ENCODE data around the gene EYA4.

Gene EYA4

DNA sequence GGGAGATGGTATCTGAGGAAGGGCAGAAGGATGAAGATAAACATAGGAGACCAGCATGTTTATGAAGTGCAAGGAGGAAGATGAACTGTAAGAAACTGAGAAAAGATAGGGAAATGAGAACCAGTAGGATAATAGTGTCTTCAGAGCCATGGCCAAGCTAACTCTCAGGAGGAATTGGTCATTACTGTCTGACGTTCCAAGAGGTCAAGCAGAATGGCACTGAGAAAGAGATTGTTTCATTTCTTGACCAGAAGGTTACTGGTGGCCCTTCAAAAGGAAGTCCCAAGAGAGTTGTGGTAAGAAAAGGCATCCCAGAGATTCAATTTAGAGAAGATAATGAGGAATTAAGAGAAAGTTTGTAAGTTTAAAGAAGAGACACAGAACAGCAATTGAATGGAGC is 47.5 kb downstream of the EYA4 start:
- no peak for DNase-seq (ENCODE audit: low read depth, low spot score)

DNA sequence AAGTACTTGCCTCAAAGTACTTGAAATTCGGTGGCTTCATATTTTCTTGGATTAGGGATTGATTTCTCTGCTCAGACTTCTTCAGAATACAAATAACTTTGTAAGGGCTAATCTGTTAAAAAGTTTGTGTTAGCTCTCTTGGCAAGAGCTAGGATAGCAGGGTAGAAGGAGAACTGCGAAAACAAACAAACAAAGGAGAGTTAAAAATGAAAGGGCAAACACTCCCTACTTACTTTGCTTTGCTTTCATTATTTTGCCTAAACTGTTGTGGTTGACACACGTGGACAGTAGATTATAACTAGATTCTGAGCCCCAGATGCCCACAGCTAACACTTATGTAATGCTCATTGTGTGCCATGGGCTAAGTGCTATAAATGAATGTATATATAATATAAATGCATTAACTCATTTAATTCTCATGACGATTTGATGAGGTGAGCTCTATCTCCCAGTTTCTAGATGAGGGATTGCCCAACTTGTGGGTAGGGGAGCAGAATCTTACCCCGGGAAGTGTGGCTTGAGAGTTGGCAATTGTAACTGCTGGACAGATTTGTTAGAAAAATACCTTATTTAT is 48.7 kb downstream of the EYA4 start:
- no peak for DNase-seq (ENCODE audit: low read depth, low spot score)

DNA sequence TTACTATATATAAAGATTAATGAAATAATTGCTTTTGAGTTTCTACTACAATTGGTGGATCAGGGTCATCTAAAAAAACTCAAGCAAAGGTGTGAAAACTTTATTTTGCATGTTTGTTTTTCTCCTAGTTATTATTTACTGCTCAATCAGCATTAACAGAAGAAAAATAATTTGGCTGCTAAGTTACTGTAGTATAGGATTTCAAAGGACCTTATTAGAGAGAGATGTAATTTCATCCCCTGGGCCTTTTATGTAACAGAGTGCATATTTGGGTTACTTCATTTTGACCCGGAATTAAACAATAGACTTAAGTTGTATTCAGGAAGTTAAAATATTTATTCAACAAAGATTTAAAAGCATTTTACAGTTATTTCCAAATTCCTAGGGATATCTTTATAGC is 49.8 kb downstream of the EYA4 start:
- no peak for DNase-seq (ENCODE audit: low read depth, low spot score)

DNA sequence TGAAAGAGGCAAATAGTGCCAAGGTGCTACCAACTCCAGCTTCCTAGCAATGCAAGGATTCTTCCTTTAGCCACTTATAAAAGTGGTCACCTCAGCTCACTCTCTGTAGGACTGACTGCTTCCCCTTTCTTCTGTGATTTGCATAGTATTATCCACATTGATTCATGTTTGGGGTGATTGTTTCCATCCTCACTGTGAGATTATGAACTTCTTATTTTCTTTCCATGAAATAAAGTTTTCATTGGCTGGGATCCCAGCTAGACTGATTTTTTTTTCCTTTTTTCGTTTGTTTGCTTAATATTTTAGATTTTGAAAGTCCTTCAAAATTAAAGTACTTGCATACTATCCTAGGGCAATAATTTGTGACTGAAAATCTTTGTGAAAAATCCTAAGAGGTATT is 50.5 kb downstream of the EYA4 start:
- DNase-seq (ENCODE audit: low read depth, low spot score) = peak; percentile 31

DNA sequence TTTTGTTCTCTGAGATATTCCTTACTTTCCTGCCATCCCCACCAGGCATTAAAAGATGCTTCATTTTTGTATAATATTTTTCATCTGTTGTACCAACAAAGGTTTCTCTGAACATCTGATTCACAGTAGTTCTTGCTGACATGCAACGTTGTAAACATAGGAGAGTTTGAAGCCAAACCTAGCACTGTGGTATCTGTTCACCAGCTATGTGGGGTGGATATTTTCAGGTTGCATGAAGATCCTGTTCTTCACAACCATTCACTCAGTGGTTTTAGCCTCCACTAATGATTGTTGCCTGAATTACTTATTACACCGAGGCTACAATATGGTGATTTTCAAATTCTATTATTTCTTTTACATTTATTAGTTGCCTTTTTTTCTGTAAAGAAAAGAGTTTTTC is 56.5 kb downstream of the EYA4 start:
- DNase-seq (ENCODE audit: low read depth, low spot score) = no peak

DNA sequence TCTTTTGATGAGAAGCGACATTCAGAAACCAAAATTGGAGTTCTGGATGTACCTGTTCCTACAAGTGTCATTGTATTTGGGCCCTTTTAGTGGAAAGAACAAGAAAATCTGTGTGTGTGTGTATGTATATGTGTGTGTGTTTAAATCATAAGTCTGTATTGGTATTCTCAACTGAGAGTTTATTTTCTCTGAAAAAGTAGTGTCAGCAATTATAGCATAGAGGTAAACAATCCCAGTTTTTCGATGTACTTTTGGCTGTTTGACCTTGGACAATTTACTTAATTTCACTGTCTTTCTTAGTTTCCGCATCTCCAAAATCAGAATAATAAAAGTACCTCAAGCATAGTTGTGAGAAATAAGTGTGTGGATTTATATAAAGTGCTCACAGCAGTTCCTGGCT is 57.2 kb downstream of the EYA4 start:
- DNase-seq (ENCODE audit: low read depth, low spot score) = no peak

DNA sequence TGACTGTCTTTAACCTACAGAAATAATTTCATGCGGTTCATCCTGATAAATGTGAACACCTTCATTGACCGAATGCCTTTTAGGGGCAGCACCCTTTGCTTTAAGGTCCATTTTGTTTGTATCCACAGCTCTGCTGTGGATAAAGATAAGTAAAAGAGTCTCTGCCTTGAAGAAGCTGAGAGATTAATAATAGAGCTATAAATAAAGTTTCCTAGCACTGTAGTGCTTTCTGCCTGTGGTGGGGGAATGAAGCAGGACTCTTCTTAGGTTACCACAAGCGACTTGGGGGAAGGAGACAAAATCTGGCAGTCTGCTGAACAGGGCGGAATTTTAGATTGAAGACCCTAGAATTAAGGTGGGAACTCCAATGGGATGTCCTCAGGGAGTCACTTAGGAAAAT is 57.6 kb downstream of the EYA4 start:
- no peak for DNase-seq (ENCODE audit: low read depth, low spot score)

DNA sequence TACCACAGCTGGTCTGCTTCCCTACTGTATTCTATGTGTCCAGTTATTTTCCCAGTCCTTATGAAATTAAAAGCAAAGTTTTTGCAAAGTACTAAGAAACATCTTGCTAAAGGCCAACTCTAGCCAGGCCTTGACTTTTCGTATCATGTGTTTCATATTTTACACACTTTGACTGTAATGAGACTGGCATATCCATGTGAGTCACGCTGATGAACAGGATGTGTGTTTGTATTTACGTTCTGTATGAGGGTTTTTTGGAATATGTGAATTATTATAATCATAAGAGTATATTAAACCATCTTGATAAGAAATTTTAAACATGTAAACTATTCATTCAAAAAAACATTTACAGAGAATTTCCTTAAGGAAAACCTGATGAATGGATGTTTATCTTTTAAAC is 59.7 kb downstream of the EYA4 start:
- DNase-seq (ENCODE audit: low read depth, low spot score) = no peak

DNA sequence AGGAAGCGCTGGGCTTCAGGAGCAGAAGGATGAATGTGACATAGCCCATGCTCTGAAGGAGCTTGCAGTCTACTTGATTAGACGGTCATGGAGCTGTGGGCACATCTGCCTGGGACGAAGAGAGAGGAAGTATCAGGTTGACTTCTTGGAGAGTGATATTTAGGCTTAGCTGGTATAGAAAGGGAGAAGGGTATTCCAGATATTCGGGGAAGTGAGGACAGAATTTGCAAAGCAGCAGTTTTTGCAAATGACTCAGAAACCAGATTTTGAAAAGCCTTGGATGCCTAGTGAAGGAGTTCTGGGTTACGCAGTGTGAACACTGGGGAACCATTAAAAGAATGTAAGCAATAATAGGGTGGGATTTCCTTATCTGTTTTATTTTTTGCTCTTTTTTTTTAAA is 60.7 kb downstream of the EYA4 start:
- DNase-seq (ENCODE audit: low read depth, low spot score) = no peak

DNA sequence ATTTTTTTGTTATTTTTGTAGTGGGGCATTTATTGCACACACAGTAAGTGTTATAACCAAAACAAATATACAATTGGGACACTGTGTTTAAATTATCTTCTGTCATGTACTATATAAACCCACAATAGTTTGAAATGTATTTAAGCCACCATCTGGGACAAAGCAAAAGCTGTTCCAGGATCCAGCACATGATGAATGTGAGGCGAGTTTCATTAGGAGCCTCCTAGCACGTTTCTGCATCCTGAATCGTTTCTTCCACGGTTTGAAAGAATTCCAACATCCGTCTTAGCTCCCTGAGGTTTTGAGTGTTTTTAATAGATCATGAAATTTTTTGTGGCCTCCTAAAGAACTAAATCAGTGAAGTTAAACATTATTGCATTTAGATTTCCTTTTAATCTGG is 65.8 kb downstream of the EYA4 start:
- no peak for DNase-seq (ENCODE audit: low read depth, low spot score)

DNA sequence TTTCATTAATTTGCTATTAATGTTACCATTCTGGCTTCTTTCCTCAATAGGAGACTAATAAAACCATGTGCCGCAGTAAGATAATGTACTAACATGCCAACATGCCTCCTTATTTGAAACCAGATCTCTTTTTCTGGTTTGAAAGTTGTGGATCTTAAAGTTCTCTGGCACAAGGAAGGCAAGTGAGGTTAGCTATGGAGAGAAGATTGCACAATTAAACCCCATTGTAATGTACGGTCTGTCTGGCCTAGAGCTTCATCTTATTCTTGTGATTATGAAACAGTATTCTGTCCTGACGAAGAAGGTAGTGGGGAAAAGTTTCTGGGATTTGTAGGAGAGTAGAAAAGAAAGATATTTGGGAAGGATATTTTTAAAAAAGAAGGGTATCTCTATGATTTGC is 68.4 kb downstream of the EYA4 start:
- no peak for DNase-seq (ENCODE audit: low read depth, low spot score)

DNA sequence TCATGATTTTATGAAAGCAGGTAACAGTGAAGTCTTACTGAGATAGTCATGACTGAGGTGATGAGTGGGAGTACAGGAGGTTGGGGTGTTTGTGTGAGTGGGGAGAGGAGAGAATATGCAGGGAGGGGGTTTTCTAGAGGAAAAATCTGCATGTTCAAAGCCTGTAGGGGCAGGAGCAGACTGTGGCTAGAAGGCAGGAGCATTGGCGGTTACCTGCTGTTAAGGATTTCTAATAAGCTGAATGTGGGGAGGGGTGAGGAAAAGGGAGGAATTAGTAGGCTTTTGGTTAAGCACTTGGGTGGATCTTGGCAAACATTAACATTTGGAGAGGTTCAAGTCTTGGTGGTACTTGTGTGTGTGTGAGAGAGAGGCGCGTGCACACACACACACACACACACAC is 70.8 kb downstream of the EYA4 start:
- no peak for DNase-seq (ENCODE audit: low read depth, low spot score)

DNA sequence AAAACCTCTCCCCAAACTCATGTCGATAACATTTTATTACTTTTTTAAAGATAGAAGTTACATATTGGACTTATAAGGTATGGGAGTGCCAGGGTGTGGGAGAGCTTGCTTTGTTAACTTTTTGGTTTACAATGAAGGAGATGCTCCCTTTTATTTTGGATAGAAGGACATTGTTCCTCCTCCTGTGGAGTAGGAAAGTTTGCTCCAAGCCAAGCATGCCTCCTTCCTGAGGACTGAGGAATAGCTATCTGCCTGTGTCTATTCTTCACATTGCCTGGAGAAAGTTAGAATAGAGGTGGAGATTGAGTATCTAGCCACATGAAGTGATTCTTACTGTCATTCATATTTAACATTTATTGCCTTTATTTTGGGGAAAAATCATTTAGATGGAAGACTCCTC is 71.9 kb downstream of the EYA4 start:
- DNase-seq (ENCODE audit: low read depth, low spot score) = no peak

DNA sequence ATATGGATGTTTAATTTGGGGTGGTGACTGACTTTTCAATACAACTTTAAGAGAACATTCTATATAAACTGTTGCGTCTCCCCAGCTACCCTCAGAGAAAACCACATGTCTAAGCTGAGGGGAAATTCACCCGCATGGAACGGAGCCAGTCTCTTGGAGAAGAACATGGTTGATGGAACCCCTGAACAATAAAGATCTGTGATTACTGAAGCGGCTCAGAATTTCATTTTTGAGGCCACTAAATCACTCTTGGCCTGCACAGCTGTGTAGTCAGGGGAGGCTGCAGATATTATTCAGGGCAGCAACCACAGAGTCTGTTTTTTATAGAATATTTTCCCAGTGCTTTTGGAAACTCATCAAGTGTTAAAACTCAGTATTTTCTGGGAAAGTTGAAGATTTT is 73.8 kb downstream of the EYA4 start:
- no peak for DNase-seq (ENCODE audit: low read depth, low spot score)

DNA sequence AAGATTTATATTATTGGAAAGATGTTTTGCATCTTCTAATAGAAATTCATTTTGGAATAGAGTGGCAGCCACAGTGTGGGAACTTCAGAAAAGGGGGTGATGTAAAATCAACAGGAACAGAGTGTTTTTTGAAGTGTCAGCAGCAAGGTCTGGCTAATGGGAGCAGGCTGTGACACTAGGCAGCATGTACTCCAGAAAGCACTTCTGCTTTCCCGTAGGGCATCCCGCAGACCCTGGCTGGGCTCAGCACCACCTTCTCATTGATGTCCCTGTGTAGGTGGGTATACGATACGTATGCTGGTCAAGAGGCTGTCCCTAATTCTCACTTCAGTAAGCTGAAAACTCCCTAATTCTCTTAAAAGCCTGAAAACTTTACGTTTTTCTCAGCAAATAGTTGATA is 74.7 kb downstream of the EYA4 start:
- no peak for DNase-seq (ENCODE audit: low read depth, low spot score)

DNA sequence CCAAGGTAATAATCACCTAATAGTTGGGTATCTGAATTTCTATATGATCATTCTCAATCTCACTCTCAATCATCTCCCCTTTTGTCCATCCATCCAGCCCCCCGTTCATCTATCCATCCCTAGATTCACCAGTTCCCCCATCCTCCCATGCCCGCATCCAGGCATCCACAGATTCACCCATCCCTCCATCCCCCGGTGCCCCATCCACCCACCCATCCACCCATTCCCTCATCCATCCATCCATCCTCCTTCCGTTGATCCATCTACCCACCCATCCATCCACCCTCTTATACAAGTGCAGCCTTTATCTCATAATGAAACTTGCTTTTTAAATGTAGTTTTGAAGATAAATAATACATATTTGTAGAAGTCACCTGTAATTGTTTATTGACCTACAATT is 76.5 kb downstream of the EYA4 start:
- DNase-seq (ENCODE audit: low read depth, low spot score) = no peak

DNA sequence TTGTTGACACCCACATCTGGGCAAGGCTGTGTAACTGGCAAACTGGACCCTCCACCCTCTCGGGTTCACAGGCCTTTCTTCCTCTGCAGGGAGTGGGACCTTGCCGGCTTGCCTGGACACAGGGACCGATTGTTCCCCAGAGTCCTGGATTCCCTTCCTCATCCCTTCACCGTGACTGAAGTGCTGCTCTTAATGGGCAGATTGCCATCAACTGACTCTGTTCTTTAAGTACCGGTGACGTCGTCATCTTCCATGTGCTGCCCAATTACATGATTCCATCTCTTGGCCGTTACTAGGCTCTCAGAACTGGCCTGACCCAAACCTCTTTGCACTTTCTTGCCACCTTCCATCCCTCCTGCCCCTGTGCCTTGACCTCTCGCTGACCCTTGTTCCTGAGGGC is 85.4 kb downstream of the EYA4 start:
- no peak for DNase-seq (ENCODE audit: low read depth, low spot score)

DNA sequence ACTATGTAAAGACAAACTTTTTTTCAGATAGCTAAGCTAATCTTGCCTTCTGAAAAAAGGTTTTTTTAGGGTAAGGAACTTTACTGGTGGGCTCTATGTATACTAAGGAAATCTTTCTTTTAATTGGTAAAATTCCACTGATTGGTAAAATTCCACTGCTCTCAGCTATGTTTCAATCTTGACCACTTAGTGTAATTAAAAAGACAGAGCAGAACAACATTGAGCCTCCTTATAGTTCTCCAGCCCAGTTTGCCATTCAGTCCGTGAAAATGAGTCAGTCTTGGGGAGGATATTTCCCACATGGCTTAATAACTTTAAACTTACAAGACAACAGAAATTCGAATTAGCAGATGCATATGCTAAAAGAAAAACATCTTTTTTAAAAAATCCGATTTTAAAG is 92.7 kb downstream of the EYA4 start:
- no peak for DNase-seq (ENCODE audit: low read depth, low spot score)

DNA sequence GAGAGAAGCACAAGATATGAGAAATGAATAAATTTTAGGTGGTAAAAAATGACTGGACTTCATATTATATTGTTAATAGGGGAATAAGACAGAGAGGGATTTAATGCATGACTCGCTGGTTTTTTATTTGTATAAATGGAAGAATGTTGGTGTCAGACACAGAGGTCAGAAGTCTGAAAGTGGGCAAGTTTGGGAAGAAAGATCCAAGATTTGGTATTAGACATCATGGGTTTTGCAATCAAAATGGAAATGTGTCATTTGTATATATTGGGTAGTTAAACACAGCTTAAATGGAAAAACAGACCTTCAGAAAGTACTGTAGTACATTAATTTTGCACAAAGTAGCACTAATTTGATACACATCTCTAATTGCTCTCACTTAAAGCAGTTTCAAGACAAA is 96.2 kb downstream of the EYA4 start:
- DNase-seq (ENCODE audit: low read depth, low spot score) = no peak

DNA sequence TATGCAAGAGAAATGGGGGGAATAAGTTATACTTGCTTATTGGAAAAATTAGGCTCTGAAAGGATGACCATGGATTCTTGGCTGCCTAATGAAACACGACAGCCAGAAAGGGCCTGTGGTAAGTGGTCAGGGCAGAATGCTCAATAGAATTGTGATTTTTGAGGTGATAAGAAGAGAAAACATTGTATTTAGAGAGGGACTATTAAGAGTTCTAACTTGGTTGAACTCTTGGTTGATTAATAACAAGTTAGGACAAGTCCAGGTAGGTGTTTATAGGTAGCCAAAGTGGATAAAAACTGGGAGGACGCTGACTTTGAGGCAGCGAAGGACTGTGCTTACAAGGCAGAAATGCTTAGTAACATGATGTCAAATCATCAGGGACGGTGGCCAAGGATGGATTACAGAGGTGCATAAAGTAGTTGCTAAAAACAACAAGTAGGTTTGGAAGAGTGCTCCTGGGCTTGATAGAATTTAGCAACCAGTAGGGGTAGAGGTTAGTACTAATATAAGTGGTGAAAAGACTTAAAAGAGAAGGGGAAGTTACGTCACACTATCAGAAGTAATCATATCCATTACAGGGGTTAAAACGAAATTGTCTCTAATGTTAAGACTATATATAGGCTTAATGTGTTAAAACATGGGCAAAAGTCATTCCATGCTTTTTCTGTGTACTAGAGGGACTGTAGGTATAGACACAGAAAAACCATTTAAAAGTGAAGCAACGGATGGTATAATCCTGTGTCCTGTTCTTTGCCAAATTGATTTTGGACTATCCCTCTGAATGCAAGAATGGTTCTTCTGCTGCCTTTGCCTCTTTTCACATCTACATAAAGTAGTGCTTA is 98.6 kb downstream of the EYA4 start:
- no peak for DNase-seq (ENCODE audit: low read depth, low spot score)

DNA sequence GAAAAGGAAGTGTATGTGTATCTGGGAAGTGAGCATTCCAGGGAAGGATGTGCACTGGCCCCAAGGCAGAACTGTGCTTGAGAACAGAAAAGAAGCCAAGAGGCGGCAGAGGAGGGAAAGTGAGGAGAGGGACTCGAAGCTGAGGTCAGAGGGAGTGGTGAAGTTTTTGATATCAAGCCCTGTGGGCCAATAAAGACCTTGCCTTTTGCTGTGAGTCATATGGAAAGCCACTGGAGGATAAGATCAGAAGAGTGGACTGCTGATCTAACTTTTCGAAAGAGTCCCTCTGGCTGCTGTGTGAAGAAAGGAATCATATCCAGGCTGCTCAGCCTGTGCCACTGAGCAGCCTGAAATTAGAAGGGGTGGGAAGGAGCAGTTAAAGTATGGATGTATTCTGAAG is 99.4 kb downstream of the EYA4 start:
- no peak for DNase-seq (ENCODE audit: low read depth, low spot score)

DNA sequence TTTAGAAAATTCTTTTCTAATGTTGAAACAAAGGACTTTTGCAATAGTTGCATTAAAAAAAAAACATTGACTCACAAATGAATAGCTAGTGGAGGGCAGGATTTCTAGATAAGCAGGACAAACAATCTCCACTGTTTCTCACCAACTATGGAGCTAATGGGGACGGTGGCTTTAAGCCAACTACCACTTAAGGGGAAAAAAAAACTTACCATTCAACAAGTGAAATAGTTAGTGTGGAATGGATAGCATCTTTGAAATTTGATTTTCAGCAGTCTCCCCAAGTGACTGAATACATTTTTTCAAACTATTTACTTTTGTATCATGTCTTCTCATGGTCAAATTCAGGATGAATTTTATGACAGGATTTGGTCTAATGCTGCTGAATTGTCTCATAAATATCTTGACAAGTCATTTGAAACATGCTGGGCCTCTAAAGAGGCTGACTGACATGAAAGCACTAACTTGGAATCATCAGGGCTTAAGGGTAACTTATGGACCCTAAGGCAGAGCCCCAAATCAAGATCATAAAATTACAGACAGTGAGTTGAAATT is 100.5 kb downstream of the EYA4 start:
- DNase-seq (ENCODE audit: low read depth, low spot score) = no peak

DNA sequence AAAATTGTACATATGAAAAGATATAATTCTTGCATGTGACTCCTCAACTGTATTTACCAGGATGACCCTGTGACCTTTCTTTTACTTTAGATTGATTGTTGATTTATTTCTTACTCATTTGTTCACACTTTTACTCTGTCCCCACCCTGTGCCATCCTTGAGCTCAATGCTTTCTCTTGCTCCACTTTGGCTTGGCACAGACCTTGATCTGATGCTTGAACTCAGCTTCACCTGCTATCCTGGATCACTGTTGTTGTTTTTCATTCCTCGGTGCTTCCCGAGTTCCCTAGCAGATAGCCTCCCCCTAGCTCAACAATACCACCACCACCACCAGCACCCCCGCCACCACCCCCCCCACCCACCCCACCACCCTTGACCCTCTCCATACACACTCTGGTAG is 102.1 kb downstream of the EYA4 start:
- no peak for DNase-seq (ENCODE audit: low read depth, low spot score)

Data from smooth muscle cell of the brain vasculature (primary cell).